DOHH2 (cell line): ENCODE measurements around the gene MYL12A.

Experiments used
- EZH2phosphoT487 ChIP-seq: fragments of 200-600 bp; sonication (generic); IDR thresholded peaks from 2 replicates; pipeline ENCODE4 v1.6.1; 2017; ENCODE audit warnings: borderline replicate concordance, mild to moderate bottlenecking, antibody characterized with exemption, low read length, moderate library complexity, mixed read lengths
- TF ChIP-seq, protein P1 (sequence below): fragments of 200-600 bp; sonication (generic); IDR thresholded peaks from one replicate; pipeline ENCODE4 v1.5.1; 2014; ENCODE audit warnings: antibody characterized with exemption, mild to moderate bottlenecking, low read depth, low read length; ENCODE audit not compliant: poor library complexity, severe bottlenecking

- TF ChIP-seq, protein P1, sequence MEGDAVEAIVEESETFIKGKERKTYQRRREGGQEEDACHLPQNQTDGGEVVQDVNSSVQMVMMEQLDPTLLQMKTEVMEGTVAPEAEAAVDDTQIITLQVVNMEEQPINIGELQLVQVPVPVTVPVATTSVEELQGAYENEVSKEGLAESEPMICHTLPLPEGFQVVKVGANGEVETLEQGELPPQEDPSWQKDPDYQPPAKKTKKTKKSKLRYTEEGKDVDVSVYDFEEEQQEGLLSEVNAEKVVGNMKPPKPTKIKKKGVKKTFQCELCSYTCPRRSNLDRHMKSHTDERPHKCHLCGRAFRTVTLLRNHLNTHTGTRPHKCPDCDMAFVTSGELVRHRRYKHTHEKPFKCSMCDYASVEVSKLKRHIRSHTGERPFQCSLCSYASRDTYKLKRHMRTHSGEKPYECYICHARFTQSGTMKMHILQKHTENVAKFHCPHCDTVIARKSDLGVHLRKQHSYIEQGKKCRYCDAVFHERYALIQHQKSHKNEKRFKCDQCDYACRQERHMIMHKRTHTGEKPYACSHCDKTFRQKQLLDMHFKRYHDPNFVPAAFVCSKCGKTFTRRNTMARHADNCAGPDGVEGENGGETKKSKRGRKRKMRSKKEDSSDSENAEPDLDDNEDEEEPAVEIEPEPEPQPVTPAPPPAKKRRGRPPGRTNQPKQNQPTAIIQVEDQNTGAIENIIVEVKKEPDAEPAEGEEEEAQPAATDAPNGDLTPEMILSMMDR, result no peak
- no peak for TF ChIP-seq EZH2phosphoT487
Observed at GRCh38 chr18:3256693-3257626, 9.4 kb downstream of the MYL12A start.
